Measurements from ENCODE around the gene ARHGEF17.

Gene ARHGEF17

DNA sequence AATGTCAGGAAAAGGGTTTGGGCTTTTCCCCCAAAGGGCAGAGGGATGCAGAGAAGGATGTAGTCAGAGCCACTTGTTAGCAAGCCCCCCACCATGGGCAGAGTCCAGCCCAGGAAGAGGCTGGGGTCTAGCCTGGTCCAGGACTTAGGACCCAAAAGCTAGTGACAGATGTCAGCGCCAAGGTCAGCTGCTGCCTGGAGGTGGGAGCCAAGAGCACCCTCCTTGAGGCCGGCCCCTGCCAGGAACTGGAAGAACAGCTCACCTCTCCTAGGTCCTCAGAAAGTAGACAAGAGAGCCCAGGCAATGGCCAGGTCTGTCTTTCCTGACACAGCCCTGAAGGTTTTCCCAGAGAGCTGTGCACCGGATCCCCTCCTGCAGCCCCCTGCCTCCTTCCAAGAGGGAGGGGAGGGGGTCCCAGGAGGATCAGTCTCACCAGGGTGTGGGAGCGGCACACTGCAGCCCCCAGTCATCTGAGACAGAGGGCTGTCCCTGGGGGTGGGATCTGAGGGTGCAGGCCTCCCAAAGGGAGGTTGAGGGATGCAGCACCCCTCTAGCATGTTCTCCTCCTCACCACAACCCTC, 14.6 kb upstream of the ARHGEF17 start:
- DNase-seq (ENCODE audit: low spot score) = no peak

GRCh38 chr11:73294604-73295003, 13.5 kb upstream of the ARHGEF17 start:
- no peak for DNase-seq (ENCODE audit: low spot score)

DNA sequence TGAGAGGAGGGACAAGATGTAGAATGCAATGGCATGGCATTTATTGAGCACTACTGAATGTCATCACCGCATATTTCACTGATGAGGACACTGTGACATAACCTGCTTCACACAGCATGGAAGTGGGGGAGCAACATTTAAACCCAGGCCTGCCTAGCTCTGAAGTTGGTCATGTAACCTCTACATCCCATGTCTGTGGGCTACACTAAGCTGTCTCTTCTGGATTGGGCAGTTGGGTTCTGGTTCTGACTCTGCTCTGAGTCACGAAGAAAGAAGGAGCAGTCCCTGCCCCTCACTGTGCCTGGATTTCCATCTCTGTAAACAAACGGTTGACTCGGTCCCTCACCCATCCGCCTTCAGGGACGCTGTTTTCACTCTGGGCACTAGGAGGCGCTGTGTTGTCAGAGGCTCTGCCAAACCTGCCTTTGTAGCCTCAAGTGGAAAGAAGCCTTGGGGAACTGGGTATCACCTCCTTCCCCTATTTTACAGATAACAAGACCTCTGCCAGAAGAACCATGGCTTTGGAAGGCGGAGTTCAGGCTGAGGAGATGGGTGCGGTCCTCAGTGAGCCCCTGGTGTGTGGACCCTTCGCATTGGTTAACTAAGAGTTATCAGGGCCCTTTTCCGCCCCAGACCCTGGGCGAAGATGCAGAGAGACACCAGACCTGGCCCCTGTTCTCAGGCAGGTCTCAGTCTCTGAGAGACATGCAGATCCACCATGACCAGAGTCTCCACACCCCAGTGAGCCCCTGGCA, 12.7 kb upstream of the ARHGEF17 start:
- peak; percentile 63 for DNase-seq (ENCODE audit: low spot score)

GRCh38 chr11:73295996-73296318, 12.1 kb upstream of the ARHGEF17 start:
- DNase-seq (ENCODE audit: low spot score) = no peak

DNA sequence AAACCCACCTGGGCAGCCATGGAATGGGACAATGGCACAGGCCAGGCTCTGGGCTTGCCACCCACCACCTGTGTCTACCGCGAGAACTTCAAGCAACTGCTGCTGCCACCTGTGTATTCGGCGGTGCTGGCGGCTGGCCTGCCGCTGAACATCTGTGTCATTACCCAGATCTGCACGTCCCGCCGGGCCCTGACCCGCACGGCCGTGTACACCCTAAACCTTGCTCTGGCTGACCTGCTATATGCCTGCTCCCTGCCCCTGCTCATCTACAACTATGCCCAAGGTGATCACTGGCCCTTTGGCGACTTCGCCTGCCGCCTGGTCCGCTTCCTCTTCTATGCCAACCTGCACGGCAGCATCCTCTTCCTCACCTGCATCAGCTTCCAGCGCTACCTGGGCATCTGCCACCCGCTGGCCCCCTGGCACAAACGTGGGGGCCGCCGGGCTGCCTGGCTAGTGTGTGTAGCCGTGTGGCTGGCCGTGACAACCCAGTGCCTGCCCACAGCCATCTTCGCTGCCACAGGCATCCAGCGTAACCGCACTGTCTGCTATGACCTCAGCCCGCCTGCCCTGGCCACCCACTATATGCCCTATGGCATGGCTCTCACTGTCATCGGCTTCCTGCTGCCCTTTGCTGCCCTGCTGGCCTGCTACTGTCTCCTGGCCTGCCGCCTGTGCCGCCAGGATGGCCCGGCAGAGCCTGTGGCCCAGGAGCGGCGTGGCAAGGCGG, 11.4 kb upstream of the ARHGEF17 start:
- no peak for DNase-seq (ENCODE audit: low spot score)

- DNase-seq (ENCODE audit: low spot score) = no peak
Observed at GRCh38 chr11:73297231-73297590, 10.9 kb upstream of the ARHGEF17 start.

- DNase-seq (ENCODE audit: low spot score) = no peak
Observed at GRCh38 chr11:73297702-73298101, 10.4 kb upstream of the ARHGEF17 start.

DNA sequence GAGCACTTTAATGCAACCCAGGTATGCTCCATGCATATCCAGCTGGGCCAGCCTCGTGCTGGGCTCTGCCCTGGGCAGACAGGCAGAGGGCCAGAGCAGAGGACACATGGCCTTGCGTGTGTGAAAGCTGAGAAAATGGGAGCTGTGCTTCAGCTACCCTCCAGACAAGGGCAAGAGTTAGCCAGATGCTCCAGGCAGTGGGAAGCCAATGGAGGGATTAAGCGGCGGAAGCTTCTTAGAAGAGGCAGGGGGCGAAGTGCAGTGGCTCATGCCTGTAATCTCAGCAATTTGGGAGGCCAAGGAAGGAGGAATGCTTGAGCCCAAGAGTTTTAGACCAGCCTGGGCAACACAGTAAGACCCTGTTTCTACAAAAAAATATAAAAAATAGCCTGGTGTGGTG, 9.8 kb upstream of the ARHGEF17 start:
- DNase-seq (ENCODE audit: low spot score) = no peak

- DNase-seq (ENCODE audit: low spot score) = no peak
Observed at GRCh38 chr11:73299751-73300150, 8.3 kb upstream of the ARHGEF17 start.

DNA sequence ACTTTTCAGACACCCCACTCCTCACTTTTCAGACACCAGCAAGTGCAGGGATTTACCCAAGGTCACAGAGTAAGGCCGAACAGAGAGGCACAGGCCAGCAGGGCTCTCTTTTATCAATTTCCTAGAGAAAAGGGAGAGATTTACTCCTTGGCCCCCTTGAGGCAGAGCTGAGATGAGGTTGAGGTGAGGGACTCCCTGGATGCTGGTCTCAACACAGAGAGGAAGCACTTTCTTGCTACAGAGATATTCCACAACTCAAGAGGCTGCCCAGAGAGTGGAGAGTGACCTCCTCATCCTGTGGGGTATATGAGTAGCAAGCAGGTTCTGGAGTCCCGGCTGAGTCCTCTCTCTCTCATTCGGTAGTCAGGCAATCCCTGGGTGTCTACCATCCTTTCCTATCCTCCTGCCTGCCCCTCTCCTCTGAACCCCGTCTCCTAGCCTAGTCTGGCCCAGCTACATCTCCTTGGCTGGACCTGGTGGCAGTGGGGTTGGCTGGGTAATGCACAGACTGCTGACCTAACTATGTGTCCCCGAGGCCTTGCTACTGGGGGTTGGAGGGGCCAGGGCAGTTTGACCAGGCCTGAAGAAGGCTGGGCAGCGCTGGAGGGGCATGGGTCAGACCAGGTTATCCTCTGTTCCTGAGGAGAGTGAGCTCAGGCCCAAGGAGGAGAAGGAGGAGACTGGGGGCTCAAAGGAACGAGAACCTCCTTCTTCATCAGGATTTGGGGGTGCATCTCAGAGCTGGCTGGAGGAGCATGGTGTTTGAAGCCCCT, 1.8 kb upstream of the ARHGEF17 start:
- DNase-seq (ENCODE audit: low spot score) = no peak

GRCh38 chr11:73306977-73307322, 1.1 kb upstream of the ARHGEF17 start:
- no peak for DNase-seq (ENCODE audit: low spot score)

GRCh38 chr11:73307323-73308002, 613 bp upstream of the ARHGEF17 start:
- peak; percentile 92 for DNase-seq (ENCODE audit: low spot score)

DNA sequence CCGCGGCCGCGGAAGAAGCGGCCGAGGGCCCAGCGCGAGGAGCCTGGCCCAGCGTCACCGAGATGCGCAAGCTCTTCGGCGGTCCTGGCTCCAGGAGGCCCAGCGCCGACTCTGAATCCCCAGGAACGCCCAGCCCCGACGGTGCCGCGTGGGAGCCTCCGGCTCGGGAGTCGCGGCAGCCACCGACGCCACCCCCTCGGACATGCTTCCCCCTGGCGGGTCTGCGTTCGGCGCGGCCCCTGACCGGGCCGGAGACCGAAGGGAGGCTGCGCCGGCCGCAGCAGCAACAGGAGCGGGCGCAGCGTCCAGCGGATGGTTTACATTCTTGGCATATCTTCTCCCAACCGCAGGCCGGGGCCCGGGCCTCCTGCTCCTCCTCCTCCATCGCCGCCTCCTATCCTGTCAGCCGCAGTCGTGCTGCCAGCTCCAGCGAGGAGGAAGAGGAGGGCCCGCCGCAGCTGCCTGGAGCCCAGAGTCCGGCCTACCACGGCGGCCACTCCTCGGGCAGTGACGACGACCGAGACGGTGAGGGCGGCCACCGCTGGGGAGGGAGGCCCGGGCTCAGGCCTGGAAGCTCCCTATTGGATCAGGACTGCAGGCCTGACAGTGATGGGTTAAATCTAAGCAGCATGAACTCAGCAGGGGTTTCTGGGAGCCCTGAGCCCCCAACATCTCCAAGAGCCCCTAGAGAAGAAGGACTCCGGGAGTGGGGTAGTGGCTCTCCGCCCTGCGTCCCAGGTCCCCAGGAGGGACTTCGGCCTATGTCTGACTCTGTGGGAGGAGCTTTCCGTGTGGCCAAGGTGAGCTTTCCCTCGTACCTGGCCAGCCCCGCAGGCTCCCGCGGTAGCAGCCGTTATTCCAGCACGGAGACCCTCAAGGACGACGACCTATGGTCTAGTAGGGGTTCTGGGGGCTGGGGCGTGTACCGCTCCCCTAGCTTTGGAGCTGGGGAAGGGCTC, 1.2 kb downstream of the ARHGEF17 start:
- no peak for DNase-seq (ENCODE audit: low spot score)

DNA sequence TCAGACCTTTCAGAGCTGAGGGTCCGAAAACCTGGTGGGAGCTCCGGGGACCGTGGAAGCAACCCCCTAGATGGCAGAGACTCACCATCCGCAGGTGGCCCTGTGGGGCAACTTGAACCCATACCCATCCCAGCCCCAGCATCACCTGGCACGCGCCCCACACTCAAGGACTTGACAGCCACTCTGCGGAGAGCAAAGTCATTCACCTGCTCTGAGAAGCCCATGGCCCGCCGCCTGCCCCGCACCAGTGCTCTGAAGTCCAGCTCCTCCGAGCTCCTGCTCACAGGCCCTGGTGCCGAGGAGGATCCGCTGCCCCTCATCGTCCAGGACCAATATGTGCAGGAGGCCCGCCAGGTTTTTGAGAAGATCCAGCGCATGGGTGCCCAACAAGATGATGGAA, 2.0 kb downstream of the ARHGEF17 start:
- no peak for DNase-seq (ENCODE audit: low spot score)

DNA sequence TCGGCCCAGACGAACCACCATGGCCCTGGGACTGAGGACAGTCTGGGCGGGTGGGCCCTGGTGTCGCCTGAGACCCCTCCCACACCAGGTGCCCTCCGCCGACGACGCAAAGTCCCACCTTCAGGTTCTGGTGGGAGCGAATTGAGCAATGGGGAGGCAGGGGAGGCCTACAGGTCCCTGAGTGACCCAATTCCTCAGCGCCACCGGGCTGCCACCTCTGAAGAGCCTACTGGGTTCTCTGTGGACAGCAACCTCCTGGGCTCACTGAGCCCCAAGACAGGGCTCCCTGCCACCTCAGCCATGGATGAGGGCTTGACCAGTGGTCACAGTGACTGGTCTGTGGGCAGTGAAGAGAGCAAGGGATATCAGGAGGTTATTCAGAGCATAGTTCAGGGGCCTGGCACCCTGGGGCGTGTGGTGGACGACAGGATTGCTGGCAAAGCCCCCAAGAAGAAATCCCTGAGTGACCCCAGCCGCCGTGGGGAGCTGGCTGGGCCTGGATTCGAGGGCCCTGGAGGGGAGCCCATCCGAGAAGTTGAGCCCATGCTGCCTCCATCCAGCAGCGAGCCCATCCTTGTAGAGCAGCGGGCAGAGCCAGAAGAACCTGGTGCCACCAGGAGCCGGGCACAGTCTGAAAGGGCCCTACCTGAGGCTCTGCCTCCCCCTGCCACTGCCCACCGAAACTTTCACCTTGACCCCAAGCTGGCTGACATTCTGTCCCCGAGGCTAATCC, 2.8 kb downstream of the ARHGEF17 start:
- DNase-seq (ENCODE audit: low spot score) = no peak

DNA sequence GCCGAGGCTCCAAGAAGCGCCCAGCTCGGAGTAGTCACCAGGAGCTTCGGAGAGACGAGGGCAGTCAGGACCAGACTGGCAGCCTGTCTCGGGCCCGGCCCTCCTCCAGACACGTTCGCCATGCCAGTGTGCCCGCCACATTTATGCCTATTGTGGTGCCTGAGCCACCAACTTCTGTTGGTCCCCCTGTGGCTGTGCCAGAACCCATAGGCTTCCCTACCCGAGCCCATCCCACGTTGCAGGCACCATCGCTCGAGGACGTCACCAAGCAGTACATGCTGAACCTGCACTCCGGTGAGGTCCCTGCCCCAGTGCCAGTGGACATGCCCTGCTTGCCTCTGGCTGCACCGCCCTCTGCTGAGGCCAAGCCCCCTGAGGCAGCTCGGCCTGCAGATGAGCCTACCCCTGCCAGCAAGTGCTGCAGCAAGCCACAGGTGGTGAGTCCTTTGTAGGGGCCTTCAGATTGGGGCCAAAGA, 3.4 kb downstream of the ARHGEF17 start:
- DNase-seq (ENCODE audit: low spot score) = no peak

GRCh38 chr11:73312036-73312435, 4.0 kb downstream of the ARHGEF17 start:
- no peak for DNase-seq (ENCODE audit: low spot score)

- DNase-seq (ENCODE audit: low spot score) = no peak
Observed at GRCh38 chr11:73312851-73313327, 4.8 kb downstream of the ARHGEF17 start.

- DNase-seq (ENCODE audit: low spot score) = no peak
Observed at GRCh38 chr11:73313652-73314051, 5.6 kb downstream of the ARHGEF17 start.

Data from Ammon's horn (tissue), 1 donor.